Lower lobe of right lung (tissue), 2 donors: ENCODE results near the gene EXOC4. TPM values are rescaled to one million over a fixed set of nuclear protein-coding genes. Genes with fewer than 3 reads are reported as not detected.

Source experiments
- ATAC-seq, 2 donors: fragments of 200-7000 bp; cut with Tn5 transposase; one replicate each; pipeline ENCODE4 v1.9.1; 2020 to 2022; ENCODE audit warnings: mild to moderate bottlenecking in 2 of 2, moderate library complexity in 2 of 2
- DNase-seq: peaks from one replicate; pipeline ENCODE4 v3.0.0-alpha.2; 2020
- H3K27ac ChIP-seq: fragments of 200-600 bp; one replicate; pipeline ENCODE4 v1.8.0; 2022
- H3K27me3 ChIP-seq: fragments of 200-600 bp; one replicate; pipeline ENCODE4 v1.8.0; 2022; ENCODE audit warnings: low read depth
- H3K36me3 ChIP-seq: fragments of 200-600 bp; one replicate; pipeline ENCODE4 v1.8.0; 2022; ENCODE audit warnings: mild to moderate bottlenecking
- H3K4me1 ChIP-seq: fragments of 200-600 bp; one replicate; pipeline ENCODE4 v1.8.0; 2022
- H3K4me3 ChIP-seq: fragments of 200-600 bp; one replicate; pipeline ENCODE4 v1.8.0; 2022; ENCODE audit warnings: mild to moderate bottlenecking
- H3K9me3 ChIP-seq: fragments of 200-600 bp; one replicate; pipeline ENCODE4 v1.8.0; 2022
- intact Hi-C: fragments of 100-400 bp; cut with DNase I; formaldehyde crosslinking; loops from one replicate; pipeline ENCODE4 v1.11.0; 2022
- total RNA-seq: library from RNA; stranded (reverse); fragmentation: NEBNext Ultra II Directional; extraction: Animal tissue kit (Norgen Biotek cat#: 25700); gene quantifications from one replicate; pipeline ENCODE4 v1.2.1, GENCODE V29; 2021
- TF ChIP-seq, protein P1 (sequence below): fragments of 200-600 bp; IDR thresholded peaks from one replicate; pipeline ENCODE4 v1.8.0; 2022; ENCODE audit warnings: antibody characterized with exemption, mild to moderate bottlenecking
- donor health status: DM: no; HTN: yes; CAD: no; lungs with severe emphysema.

EXOC4 gene
- total RNA-seq, 1 donor from 2014 or later: 80.2 TPM

- no peak for DNase-seq
- peaks cover 10% of the 10 kb centered on the region for H3K4me1 ChIP-seq
- H3K27me3 ChIP-seq: no peaks in the 10 kb centered on the region
- no peak overlapping the region for H3K4me3 ChIP-seq
- ATAC-seq: no peak
- no peaks in the 10 kb centered on the region for H3K9me3 ChIP-seq
- no peaks in the 10 kb centered on the region for H3K36me3 ChIP-seq
- TF ChIP-seq, protein P1, sequence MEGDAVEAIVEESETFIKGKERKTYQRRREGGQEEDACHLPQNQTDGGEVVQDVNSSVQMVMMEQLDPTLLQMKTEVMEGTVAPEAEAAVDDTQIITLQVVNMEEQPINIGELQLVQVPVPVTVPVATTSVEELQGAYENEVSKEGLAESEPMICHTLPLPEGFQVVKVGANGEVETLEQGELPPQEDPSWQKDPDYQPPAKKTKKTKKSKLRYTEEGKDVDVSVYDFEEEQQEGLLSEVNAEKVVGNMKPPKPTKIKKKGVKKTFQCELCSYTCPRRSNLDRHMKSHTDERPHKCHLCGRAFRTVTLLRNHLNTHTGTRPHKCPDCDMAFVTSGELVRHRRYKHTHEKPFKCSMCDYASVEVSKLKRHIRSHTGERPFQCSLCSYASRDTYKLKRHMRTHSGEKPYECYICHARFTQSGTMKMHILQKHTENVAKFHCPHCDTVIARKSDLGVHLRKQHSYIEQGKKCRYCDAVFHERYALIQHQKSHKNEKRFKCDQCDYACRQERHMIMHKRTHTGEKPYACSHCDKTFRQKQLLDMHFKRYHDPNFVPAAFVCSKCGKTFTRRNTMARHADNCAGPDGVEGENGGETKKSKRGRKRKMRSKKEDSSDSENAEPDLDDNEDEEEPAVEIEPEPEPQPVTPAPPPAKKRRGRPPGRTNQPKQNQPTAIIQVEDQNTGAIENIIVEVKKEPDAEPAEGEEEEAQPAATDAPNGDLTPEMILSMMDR: no peak
- H3K27ac ChIP-seq: no peak overlapping the region
- intact Hi-C loops: no loop called here
Measured at GRCh38 chr7:133364959-133365690, 112.2 kb downstream of the EXOC4 start.

DNA sequence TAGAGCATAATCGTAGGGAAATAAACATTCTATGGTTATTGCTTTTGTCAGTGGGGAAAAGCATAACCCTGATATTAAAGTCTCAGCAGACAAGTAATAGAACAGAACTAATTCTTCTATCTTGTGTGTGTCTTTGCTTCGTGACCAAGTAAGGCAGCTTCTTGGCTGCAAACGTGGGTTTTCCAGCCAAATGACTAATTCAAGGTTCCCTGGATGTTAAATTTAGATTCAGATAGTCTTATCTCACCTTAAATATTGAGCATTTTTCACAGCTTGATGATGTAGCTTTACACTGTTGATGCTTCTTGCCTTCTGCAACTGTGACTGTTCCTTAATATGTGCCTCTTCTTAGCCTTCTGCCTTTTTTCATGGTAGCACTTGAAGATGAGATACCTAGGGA lies 113.0 kb downstream of the EXOC4 start:
- no peak overlapping the region for H3K27ac ChIP-seq

GRCh38 chr7:133367561-133367960 lies 114.7 kb downstream of the EXOC4 start:
- intact Hi-C loops: no loop called here
- H3K36me3 ChIP-seq: no peaks in the 10 kb centered on the region
- H3K4me3 ChIP-seq: no peak overlapping the region
- TF ChIP-seq, protein P1: no peak
- H3K9me3 ChIP-seq: no peaks in the 10 kb centered on the region
- H3K4me1 ChIP-seq: peaks cover 10% of the 10 kb centered on the region
- ATAC-seq (no peak), DNase-seq (no peak)
- no peak overlapping the region for H3K27ac ChIP-seq
- no peaks in the 10 kb centered on the region for H3K27me3 ChIP-seq

More for the DNA sequence above, 113.0 kb downstream of the EXOC4 start:
- H3K4me1 ChIP-seq: peaks cover 10% of the 10 kb centered on the region
- H3K9me3 ChIP-seq: no peaks in the 10 kb centered on the region
- ATAC-seq (no peak), DNase-seq (no peak)
- TF ChIP-seq, protein P1: no peak
- H3K4me3 ChIP-seq: no peak overlapping the region
- H3K27me3 ChIP-seq: no peaks in the 10 kb centered on the region
- intact Hi-C loops: no loop called here
- H3K36me3 ChIP-seq: no peaks in the 10 kb centered on the region

GRCh38 chr7:133369130-133369529 lies 116.3 kb downstream of the EXOC4 start:
- H3K9me3 ChIP-seq: no peaks in the 10 kb centered on the region
- H3K4me1 ChIP-seq: peaks cover 10% of the 10 kb centered on the region
- no peak overlapping the region for H3K27ac ChIP-seq
- no peaks in the 10 kb centered on the region for H3K27me3 ChIP-seq
- H3K36me3 ChIP-seq: no peaks in the 10 kb centered on the region
- no peak for DNase-seq
- no peak for ATAC-seq
- intact Hi-C loops: no loop called here
- H3K4me3 ChIP-seq: no peak overlapping the region
- TF ChIP-seq, protein P1: no peak

GRCh38 chr7:133371616-133372015 lies 118.7 kb downstream of the EXOC4 start:
- no peak for DNase-seq
- no peak for ATAC-seq
- Histone ChIP-seq H3K9me3 (no peaks in the 10 kb centered on the region), H3K4me3 (no peak overlapping the region), H3K36me3 (no peaks in the 10 kb centered on the region), H3K27ac (no peak overlapping the region), H3K4me1 (peaks cover 3% of the 10 kb centered on the region), H3K27me3 (no peaks in the 10 kb centered on the region)
- TF ChIP-seq, protein P1: no peak
- intact Hi-C loops: no loop called here
